SU-DHL-6 (cell line): ENCODE results near the gene KRT35.

Experiments
- H2AFZ ChIP-seq: fragments of 200-600 bp; sonication (generic); 2 replicates; pipeline ENCODE4 v1.6.1; 2014; ENCODE audit warnings: low read depth, mild to moderate bottlenecking, moderate library complexity, mixed read lengths, antibody characterized with exemption, low read length; ENCODE audit not compliant: severe bottlenecking
- H3F3A ChIP-seq: fragments of 200-600 bp; shearing (Covaris generic); 2 replicates; pipeline ENCODE4 v1.6.0; 2016; ENCODE audit warnings: antibody characterized with exemption, mild to moderate bottlenecking; ENCODE audit not compliant: insufficient read depth
- H3K27ac ChIP-seq: fragments of 200-600 bp; sonication (generic); 2 replicates; pipeline ENCODE4 v1.5.1; 2016; ENCODE audit warnings: low read depth, mild to moderate bottlenecking, low read length, moderate library complexity, mixed read lengths
- H3K27me3 ChIP-seq: fragments of 200-600 bp; sonication (generic), shearing (Covaris generic); 2 replicates; pipeline ENCODE4 v1.6.0; 2014; ENCODE audit warnings: mild to moderate bottlenecking, low read length
- H3K36me3 ChIP-seq: fragments of 200-600 bp; sonication (generic); 2 replicates; pipeline ENCODE4 v1.6.1; 2014; ENCODE audit warnings: mild to moderate bottlenecking, low read length, mixed read lengths
- H3K4me2 ChIP-seq: fragments of 300-600, 200-600 bp; shearing (Covaris generic), sonication (generic); 2 replicates; pipeline ENCODE4 v1.6.0; 2014; ENCODE audit warnings: low read length, low read depth, mild to moderate bottlenecking; ENCODE audit not compliant: poor library complexity, severe bottlenecking
- H3K4me3 ChIP-seq: fragments of 200-600 bp; sonication (generic); 2 replicates; pipeline ENCODE4 v1.5.1; 2014; ENCODE audit warnings: antibody characterized with exemption, low read length, mild to moderate bottlenecking, mixed read lengths; ENCODE audit not compliant: insufficient read depth, poor library complexity, severe bottlenecking
- H3K79me2 ChIP-seq: fragments of 200-600 bp; sonication (generic); 2 replicates; pipeline ENCODE4 v1.6.1; 2014; ENCODE audit warnings: mild to moderate bottlenecking, low read length, moderate library complexity; ENCODE audit not compliant: insufficient read depth
- H3K9ac ChIP-seq: fragments of 200-600 bp; sonication (generic); 2 replicates; pipeline ENCODE4 v1.7.0; 2014; ENCODE audit warnings: mild to moderate bottlenecking, low read length
- H3K9me2 ChIP-seq: fragments of 200-600 bp; sonication (generic); replicated peaks from 2 replicates; pipeline ENCODE4 v1.6.1; 2014; ENCODE audit warnings: low read length; ENCODE audit not compliant: insufficient read depth
- H3K9me3 ChIP-seq: fragments of 200-600 bp; sonication (generic); 2 replicates; pipeline ENCODE4 v1.6.1; 2014; ENCODE audit warnings: low read length, mixed read lengths; ENCODE audit not compliant: insufficient read depth
- H4K20me1 ChIP-seq: fragments of 200-600 bp; sonication (generic); 2 replicates; pipeline ENCODE4 v1.6.1; 2014; ENCODE audit warnings: low read depth, mild to moderate bottlenecking, antibody characterized with exemption, low read length, moderate library complexity, mixed read lengths
- CTCF ChIP-seq: fragments of 200-600 bp; sonication (generic); IDR thresholded peaks from one replicate; pipeline ENCODE4 v1.5.1; 2017; ENCODE audit warnings: antibody characterized with exemption, mild to moderate bottlenecking, low read length, moderate library complexity; ENCODE audit not compliant: insufficient read depth, poor library complexity, severe bottlenecking
- EZH2phosphoT487 ChIP-seq: fragments of 200-600 bp; sonication (generic), shearing (Covaris generic); conservative IDR thresholded peaks from 2 replicates; pipeline ENCODE4 v1.6.1; 2018; ENCODE audit warnings: mild to moderate bottlenecking, antibody characterized with exemption, low read length, moderate library complexity, mixed read lengths

The KRT35 gene

GRCh38 chr17:41437254-41437653, 43.7 kb downstream of the KRT35 start:
- no peak for TF ChIP-seq EZH2phosphoT487
- no peak for TF ChIP-seq CTCF
- H2AFZ ChIP-seq: no peak overlapping the region
- no peak overlapping the region for H3K9ac ChIP-seq
- no peaks in the 10 kb centered on the region for H3K9me2 ChIP-seq
- H3F3A ChIP-seq: no peaks in the 10 kb centered on the region
- H3K9me3 ChIP-seq: no peaks in the 10 kb centered on the region
- no peak overlapping the region for H3K4me3 ChIP-seq
- H3K79me2 ChIP-seq: no peaks in the 10 kb centered on the region
- H4K20me1 ChIP-seq: no peaks in the 10 kb centered on the region
- H3K4me2 ChIP-seq: no peak overlapping the region
- no peak overlapping the region for H3K27ac ChIP-seq
- no peaks in the 10 kb centered on the region for H3K27me3 ChIP-seq
- H3K36me3 ChIP-seq: no peaks in the 10 kb centered on the region

- Histone ChIP-seq H3K4me3 (no peak overlapping the region), H3K9me2 (no peaks in the 10 kb centered on the region), H3K9me3 (no peaks in the 10 kb centered on the region), H3K27ac (no peak overlapping the region), H3K36me3 (no peaks in the 10 kb centered on the region), H3F3A (no peaks in the 10 kb centered on the region), H3K9ac (no peak overlapping the region), H4K20me1 (no peaks in the 10 kb centered on the region), H3K27me3 (no peaks in the 10 kb centered on the region), H2AFZ (no peak overlapping the region), H3K4me2 (no peak overlapping the region), H3K79me2 (no peaks in the 10 kb centered on the region)
- TF ChIP-seq CTCF: no peak
- TF ChIP-seq EZH2phosphoT487: no peak
Measured at GRCh38 chr17:41434415-41434814, 46.5 kb downstream of the KRT35 start.

- TF ChIP-seq CTCF: no peak
- no peak for TF ChIP-seq EZH2phosphoT487
- no peaks in the 10 kb centered on the region for H3K9me3 ChIP-seq
- no peaks in the 10 kb centered on the region for H3K79me2 ChIP-seq
- H3K27ac ChIP-seq: no peak overlapping the region
- H3K4me3 ChIP-seq: no peak overlapping the region
- H3F3A ChIP-seq: no peaks in the 10 kb centered on the region
- no peaks in the 10 kb centered on the region for H4K20me1 ChIP-seq
- no peak overlapping the region for H2AFZ ChIP-seq
- no peaks in the 10 kb centered on the region for H3K9me2 ChIP-seq
- no peaks in the 10 kb centered on the region for H3K27me3 ChIP-seq
- H3K9ac ChIP-seq: no peak overlapping the region
- H3K4me2 ChIP-seq: no peak overlapping the region
- no peaks in the 10 kb centered on the region for H3K36me3 ChIP-seq
Measured at GRCh38 chr17:41434005-41434404, 46.9 kb downstream of the KRT35 start.
